Stimulated activated CD8-positive, alpha-beta memory T cell treated with anti-CD3 and anti-CD28 coated beads, Interleukin-4, amount 100 ng/mL, for 24 hours (primary cell): ENCODE data around the gene CBX6.

Experiments used
- DNase-seq: peaks from one replicate; pipeline ENCODE4 v3.0.0-alpha.2; 2020; ENCODE audit warnings: low read depth

CBX6 gene

DNA sequence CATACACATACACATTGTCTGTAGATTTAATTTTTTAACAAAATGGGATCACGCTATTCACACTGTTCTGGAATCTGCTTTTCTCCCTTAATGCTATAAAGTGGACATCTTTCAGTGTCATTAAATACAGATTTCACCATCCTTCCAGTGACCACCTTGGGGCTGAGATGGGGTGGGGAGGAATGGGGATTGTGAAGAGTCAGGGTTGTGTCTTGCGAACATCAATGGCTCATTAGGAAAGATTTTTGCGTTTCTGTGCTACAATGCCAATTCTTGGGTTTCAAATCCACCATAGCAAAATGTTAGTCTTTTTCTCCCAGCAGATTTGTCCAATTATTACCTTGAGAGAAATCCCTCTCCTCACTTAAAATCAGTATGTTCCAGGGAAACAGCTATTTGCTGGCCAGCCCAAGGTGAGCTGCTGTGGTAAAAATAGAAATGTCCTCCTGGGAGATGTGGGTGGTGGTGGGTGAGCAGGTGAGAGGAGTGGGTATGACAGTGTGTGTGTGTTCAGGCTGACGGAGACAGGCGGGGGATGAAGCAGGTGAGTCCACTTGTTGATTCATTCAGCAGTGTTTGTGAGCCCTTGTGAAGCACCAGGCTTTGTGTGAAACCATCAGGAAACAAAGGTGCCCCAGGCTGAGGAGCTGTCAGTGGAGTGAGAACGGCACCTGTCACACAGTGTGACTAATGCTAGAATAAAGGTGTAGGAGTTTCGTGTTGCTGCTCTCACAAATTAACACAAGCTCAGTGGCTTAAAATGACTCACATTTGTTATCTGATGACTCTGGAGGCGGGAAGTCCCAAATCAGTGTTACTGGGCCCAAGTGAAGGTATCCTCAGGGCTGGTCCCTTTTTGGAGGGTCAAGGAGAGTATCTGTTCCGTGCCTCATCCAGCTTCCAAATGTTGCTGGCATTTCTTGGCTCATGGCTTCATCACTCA, 1.7 kb upstream of the CBX6 start:
- DNase-seq: no peak

DNA sequence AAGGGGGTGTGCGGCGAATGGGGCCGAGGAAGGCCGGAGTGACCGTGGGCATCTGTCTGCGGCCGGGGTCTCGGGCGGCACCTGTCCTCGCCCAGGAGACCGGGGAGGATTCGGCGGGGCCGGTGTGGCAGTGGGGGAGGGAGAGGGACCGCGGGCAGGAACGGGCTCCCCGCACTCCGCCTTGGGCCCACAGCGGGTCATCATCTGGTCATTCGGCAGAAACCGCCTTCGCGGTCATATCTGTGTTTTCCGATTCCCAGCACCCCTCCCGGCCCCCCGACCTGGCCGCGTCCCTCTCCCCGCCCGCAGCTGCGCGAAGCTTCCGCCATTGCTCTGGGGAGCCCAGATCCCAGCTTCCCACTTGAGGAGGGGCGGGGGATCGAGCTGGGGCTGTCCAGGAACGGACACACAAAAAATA, 824 bp upstream of the CBX6 start:
- no peak for DNase-seq

DNA sequence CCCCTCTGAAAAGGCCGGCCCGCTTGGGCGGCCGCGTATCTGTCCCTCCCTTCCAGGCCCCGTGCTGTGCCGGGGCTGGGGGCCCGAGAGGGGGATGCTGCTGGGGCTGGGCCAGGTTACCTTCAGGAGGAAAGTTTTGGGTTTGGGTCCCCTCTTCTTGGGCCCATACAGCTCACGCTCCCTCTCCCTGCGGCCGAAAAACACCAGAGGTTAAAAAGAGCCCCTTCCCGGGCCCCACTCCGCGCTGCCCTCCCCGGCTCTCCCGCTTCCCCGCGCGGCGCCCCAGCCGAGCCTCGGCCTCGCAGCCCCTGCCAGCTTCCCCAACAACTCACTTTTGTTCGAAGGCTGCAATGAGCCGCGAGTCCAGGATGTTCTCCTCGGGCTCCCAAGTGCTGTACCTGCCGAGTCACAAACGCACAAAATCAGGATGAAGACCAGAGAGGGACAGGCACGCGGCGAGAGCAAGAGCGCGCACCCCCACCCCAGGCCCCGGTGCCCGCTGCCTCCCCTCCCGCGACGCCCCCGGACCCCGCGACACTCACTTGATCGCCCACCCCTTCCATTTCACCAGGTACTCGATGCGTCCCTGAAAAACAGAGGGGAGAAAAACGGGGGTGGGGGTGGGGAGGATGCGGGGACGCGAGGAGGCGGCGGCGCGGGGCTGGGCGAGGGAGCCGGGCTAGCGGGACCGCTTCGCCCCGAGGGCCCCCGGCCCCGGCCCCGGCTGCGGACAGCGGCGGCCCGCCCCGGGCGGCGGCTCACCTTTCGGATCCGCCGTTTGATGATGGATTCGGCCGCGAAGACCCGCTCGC, 450 bp downstream of the CBX6 start:
- no peak for DNase-seq

DNA sequence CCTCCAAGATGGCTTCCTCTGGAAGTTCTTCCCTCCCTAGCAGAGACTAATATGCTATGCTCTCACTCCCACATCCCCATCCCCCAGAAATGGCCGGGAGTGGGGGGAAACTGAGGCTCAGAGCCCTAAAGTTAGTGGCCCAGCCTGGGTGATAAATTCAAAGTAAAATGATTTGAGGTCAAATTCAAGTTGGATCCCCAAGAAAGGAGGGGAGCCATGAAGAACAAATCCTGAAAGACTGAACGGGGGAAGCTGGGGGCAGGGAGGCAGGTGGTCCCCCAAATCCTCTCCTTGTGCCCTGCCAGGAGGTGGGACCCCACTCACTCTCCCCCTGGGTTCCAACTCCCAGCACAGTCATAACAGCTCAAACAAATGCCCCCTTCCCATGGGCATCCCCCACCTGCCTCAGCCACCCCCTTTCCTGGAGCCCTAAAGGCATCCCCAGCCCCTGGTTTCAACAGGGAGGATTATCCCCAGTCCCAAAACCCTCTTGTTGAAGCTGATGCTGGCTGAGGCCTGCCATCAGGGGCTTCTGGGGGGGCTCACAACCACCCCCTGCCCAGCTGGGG, 1.1 kb downstream of the CBX6 start:
- DNase-seq: no peak

DNA sequence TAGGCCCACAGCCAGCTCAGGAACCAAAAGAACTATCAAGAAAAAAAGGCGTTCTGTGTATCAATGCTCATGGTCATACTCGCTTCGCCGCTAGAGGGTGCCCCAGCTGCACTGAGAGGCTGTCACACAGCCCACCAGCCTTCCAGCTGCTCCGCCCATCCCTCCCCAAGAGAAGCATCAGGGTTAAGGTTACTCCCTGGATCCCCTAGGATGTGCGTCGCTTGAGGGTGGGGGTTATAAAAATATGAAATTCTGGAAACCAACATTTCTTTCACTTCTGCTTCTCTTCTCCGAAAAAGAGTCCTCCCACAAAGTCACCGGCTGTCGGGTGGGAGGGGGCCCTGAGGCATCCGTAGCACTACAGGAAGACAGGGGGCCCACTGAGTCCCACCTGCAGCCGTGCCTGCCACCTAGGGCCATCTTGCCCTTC, 1.7 kb downstream of the CBX6 start:
- peak; percentile 87 for DNase-seq

DNA sequence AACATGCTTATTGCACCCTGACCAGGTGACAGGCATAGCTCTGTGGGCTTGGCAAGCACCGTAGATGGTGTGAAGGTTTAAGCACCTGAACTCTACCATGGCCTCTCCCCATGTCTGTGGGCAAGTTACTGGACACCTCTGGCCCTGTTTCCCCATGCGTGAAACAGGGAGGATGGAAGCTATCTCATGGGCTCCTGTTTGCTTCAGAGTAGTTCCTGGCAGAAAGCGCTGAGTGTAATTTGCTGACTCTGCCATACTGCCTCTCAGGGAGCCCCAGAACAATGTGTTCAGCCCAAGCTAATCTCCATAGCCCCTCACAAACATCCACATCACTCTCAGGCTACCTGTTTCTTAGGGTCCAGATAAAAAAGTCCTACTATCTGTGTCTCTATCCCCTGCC, 2.4 kb downstream of the CBX6 start:
- no peak for DNase-seq

DNA sequence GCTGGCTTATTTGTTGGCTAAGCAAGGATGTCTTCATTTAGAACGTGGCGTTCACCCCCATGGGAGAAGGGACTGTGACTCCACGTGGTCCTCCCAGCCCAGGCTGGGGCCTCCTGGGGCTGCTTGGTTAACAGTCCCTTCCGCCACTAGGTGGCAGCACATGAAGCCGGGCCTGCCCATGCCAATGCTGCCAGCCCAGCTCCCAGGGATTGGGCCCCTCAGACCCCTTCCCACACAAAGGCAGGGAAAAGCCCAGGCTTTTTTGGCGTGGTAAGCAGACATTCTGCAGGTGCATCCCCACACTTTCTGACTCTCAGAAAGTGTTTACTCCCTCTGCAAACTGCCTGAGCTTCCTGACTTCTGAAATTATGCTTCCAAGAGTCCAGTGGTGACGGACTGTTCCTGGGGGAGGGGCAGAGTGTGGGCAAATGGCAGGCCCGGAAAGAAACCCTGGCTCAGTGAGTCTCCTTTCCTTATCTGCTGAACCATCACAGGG, 3.1 kb downstream of the CBX6 start:
- DNase-seq: peak; percentile 79

DNA sequence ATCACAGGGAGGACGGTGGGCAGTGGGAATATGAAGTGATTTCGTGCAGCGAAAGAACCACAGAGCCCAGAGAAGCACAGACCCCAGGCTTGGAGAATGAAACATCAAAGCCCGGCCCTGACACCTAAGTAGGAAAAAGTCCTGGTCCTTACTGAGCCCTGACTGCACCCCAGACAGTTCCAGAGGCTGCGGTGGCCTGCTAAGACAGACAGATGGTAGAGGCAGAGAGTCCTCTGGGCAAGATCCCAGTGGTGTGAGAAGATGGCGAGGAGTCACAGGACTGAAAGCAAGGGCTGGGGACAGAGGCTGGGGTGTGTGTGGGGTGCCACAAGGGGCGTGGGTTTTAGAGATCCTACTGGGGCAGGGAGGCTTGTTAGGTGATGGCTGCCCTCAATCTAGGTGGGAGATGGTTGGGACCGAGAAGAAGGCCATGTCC, 3.7 kb downstream of the CBX6 start:
- DNase-seq: no peak

DNA sequence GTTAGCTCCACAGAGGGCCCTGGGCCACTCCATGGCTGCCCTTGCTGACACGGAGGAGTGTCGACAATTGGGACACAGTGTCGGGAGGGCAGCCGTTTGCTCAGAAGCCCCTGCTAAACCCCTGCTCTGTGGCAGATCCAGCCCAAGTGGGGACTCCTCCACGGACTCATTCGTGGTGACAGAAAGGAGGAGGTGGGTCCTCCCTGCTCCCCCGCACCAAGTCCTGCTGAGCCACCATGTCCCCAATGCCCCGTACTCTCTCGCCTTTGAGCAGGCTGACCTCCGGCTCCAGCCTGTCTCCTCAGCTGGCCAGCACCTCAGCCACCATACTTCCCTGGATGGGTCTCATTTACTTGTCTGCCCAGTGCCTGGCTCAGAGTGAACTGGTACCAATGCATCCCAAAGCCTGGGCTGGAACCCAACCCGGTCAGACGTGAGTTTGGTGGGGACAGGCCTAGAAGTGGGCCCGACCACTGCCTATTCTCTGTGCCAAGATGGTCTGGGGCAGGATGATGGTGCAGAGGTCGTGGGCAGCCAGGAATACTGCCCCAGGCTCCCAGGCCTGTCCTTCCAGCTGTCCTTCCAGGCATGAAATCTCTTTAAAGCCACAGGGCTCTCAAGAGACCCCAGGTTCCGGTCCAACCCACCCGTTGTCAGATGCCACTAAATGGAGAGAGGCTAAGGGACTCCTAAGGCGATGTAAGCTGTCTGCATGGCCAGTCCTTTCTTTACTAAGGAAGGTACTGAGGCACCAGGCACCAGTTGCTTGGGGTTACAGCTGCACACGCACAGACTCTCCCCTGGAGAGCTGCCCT, 4.3 kb downstream of the CBX6 start:
- DNase-seq: no peak

DNA sequence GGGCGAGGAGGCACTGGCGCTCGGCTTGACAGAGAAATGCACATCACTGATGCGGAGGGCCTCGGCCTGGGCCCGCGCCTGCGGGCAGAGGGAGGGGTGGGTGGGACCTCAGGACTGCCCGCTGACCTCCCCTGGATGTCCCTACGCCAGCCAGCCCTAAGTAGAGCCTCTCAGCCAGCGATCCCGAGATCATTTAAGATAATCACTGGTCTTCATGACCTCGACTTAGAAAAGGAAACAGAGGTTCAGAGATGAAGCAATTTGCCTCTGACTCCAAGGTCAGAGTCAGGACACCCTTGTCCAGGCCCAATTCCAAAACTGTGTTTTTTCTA, 4.9 kb downstream of the CBX6 start:
- DNase-seq: no peak

DNA sequence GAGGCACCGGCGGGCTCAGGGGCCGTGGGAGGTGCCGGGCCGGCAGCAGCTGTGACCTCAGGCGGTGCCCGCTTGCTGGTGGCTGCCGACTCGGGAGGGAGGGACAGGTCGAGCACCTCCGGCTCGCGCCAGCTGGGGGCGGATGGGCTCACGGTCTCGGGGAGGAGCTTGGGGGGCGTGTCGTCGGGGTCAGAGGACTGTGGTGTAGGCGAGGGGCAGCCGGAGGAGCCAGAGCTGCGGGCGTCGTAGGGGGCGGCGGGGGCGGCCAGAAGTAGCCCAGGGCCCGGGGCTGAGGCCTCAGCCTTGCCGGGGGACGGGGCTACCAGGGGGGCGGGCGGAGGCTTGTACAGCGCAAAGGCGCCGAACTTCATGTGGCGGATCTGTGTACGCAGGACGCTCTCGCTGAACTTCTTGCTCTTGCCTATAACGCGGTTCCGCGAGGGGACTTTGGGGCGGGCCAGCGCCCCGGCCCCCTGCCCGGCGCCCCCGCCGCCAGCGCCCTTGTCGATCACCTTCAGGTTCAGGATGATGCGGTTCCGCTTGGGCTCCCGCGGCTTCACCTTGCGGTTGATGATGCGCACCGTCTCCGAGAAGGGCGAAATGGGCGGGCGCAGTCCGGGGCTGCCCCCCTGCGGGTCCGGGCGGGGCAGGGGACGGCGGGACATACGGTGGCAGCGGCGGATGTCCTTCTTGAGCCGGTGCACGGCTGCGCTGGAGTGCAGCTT, 5.5 kb downstream of the CBX6 start:
- no peak for DNase-seq

DNA sequence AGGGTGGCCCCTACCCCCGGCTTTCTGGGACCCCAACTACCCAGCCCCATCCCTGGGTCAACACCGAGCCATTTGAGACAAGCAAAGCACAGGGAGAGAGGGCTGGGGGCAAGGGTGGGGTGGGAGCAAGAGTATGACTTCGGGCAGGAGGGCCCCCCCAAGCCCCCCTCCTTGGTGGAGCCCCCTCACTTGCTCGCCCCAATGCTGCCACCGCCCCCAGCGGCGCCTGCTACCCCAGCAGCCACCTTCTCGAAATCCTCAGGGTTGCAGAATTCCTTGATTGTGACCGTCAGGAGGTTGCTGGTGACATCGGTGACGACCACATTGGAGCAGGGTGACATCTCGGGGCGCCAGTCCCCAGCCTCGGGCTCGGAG, 6.0 kb downstream of the CBX6 start:
- DNase-seq: no peak

DNA sequence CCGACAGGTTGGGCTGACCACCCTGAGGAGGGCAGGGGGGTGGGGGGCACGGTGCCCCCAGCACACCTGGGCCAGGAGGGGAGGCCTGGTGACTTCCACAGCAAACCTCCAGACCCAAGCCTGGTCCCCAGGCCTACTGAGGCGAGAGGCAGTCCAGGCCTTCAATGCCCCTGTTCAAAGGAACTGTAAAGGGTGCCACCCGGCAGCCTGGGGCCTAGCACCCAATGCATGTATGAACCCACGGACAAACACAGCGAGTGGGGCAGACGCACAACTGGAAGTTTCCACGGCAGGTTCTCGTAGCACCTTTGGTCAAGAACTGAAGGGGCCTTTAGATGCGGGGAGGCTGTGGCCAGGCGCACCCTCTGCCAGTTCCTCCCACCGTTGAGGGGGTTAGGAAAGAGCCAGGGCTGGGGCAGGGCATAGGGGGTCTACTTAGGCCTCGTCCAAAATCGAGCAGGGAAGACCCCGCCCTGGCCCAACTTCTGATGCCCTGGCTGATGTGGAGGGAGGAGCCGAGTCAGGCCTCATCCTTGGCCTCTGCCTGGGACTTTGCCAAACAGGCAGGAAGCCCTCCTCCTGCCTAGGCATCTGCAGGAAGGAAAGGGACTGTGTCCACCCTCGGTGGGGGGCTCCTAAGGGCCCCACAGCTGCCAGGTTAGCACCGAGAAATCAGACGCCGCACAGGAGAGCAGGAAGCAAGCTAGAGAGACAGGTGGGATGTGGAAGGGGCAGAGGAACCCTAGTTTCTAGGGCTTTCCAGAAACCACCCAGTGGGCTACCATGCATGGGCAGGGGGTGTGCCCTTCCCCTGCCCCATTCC, 6.6 kb downstream of the CBX6 start:
- no peak for DNase-seq

DNA sequence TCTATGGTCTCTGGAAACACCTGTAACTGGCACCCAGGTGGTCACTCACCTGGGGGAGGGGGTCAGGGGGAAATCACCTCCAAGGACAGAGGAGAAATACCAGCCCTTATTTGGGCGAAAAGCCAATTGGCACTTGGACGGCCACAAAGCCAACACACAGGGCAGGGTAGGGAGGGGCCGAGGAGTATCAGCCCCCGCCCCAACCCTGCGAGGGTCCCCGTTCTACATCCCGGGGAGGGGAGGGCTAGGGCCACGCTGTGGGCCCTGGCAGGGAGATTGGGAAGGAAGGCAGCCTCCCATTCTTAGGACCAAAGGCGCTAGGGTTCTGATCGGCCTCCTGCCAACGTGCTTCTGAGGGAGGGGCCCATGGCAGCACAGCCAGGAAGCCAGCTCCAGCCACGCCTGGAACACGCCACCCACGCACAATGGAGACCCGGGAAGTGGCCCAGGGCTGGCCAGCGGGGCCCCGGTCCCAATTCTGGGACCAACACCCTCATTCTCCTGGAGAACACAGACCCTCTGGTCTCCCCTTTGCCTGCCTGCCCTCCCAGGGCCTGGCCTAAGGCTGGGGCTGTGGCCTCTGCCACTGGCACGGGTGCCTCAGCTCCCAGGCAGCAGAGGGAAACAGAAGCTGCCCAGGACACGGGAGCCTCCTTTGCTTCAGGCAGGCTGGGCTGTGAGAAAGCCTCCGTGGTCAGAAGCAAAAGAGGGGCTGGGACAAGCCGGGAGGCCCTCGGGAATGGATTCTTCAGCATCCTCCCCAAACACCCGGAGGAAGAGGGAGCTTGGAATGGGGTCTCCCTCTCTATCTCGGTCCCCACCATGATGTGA, 7.4 kb downstream of the CBX6 start:
- no peak for DNase-seq

DNA sequence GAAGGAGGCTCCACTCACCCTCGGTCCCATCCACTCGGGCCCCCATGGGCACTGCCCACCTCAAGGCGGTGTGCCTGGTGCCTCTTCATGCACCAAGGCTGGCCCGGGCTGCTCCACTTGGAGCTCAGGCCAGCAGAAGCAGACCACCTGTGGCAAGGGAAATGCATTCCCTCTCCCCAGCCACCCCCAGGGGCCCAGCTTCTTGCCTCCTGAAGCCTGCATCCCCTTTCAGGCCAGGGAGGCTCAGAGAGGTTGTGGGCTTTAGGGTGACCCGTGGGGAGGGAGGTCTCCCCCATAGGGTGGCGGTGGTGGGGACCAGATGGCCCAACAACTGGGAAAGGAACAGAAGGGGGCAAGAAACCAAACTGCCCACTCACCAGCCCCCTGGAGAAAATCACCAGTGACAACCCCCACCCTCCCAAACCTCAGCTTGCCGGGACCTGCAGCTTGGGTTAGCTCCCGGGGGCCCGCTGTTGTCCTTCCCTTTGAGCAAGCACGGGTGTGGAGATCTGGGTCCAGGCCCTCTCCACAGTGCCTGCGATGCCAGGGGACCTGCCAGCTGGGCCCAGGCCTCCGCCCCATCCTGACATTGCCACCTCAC, 8.4 kb downstream of the CBX6 start:
- DNase-seq: no peak

DNA sequence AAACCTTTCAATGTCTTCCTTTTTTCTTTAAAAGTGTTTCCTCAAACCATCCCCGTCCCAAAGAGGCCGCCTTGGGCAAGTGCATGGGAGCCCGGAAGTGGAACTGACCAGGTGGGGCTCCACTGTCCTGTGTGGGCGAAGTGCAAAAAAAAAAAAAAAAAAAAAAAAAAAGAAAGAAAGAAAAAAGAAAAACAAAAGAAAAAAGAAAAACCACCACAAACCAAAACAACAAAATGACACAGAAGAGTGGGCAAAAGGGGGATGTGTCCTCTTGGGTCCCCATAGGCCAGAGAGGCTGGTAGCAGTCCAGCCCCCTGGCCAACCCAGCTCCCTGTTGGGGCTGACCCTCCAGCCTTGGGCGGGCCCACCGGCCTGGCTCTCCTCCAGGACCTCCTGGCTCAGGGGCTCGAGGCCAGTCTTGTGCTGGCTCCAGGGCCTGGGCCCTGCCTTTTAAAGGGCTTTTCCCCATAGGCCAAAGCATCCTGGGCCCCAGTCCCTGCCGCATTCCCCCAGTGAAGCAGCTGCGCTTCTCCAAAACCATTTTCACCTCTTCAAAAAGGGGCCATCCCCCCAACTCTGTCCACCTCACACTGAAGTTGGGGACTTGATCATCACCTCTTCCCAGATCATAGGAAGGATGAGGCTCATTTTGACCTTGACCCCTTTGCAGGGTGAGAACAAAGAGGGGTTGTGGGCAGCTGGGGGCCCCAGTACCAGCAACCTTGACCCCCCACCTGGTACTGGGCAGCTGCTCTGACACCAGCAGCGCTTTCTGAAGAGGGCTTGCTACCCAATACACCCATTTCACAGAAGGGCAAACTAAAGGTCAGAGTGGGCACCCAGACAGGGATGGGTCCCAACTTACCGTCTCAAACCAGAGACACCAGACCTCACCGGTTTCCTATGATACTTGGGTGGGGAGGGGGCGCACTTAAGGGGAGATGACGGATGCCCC, 9.4 kb downstream of the CBX6 start:
- no peak for DNase-seq

DNA sequence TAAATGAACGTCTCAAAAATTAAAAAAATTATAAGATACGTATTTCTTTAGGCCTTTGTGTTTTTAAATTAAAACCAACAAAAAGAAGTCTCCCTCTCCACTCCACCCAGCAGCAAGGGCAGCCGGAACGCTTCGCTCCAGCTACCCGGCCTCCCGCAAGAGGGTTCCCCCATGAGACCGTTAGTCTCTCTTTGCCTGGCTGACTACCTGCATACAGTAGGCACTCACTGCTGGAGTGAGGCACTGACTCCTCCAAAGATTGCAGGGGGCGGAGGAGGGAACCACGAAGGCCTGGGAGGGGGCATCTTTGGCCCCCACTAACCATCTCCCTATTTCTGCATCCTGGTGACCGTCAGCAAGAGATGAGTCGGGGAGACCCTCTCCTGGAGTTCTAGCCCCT, 10.1 kb downstream of the CBX6 start:
- no peak for DNase-seq
